ENCODE measurements around the gene PCDH1.

PCDH1 gene

DNA sequence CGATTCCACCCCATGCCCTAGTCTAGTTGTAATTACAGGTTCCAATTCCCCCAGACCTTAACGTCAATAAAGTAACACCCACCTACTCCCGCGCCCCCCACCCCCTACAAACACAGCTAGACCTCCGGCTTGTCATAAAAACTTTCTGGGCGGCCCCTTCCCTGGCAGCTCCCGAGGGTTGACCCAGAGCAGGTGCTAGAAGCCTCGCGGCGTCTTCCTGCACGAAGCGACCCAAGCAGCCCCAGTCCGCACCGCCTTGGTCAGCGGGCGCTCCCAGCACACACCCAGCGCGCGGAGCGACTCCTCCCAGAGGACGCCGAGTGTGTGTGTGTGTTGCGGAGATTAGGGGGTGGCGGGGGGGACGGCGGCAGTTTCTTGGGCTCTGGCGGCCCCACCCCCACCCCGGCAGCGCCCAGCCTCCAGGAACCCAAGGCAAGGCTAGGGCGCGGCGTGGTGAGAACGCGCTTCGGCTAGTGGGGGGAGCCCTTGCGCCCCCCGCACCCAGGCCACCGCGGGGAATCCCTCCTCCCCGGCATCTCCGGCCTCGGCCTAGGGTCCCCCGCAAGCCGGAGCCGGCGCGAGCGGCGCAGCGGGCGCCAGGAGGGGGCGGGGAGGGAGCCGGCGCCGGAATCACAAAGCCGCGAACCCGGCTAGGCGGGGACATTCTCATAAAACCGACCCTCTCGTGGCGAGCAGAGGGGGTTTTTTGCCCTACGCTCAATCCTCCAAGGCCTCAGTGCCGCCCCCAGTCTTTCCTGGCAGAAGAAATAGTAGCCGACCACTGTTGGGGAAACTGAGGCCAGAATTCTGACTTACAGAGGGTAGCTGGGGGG is 2.2 kb downstream of the PCDH1 start:
- no peak for DNase-seq (ENCODE audit: low spot score in 2 of 2)
- Mint-ChIP-seq H3K36me3 (ENCODE audit: insufficient read depth) (no peaks in the 10 kb centered on the region), H3K4me1 (peaks cover 25% of the 10 kb centered on the region), H3K27me3 (peaks cover 86% of the 10 kb centered on the region), H3K9me3 (no peaks in the 10 kb centered on the region), H3K4me3 (peak overlapping the region; percentile 14), H3K27ac (ENCODE audit: low read depth) (no peak overlapping the region)
- ATAC-seq (replicated peaks; ENCODE audit: extremely low read depth, poor library complexity, severe bottlenecking), result no peak

DNA sequence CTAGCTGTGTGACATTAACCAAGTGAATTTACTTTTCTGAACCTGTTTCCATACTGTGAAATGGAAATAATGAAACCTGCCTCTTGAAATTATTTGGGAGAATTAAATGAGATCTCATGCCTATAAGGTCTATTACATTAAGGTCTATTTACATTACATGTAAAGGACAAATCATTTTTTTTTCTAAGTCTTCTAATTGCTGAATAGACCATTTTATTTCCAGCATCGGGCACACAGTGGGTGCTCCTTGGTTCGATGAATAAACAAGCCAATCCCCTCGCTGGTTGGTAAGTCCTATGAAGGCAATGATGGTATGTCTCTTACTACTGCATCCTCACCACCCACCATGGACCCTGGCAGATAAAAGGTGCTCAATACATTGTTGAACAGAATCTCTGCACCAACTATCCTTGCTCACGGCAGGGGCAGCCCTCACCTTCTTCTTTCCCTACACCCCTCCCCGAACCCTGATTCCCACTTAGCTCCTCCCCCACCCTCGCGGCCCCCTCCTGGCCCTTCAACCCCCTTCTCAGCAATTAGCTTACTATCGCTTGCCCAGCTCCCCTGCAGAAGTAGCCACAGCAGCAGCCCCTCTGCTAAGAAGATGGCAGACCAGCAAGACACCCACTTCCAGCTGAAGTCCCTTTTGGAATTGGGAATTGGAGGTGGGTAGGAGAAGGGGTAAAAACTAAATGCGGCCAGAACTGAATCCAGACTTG is 3.0 kb downstream of the PCDH1 start:
- Mint-ChIP-seq H3K27me3 (peaks cover 86% of the 10 kb centered on the region), H3K27ac (ENCODE audit: low read depth) (no peak overlapping the region), H3K9me3 (no peaks in the 10 kb centered on the region), H3K36me3 (ENCODE audit: insufficient read depth) (no peaks in the 10 kb centered on the region), H3K4me3 (peak overlapping the region; percentile 14), H3K4me1 (peaks cover 25% of the 10 kb centered on the region)
- no peak for ATAC-seq (replicated peaks; ENCODE audit: extremely low read depth, poor library complexity, severe bottlenecking)
- DNase-seq (ENCODE audit: low spot score in 2 of 2), result no peak

DNA sequence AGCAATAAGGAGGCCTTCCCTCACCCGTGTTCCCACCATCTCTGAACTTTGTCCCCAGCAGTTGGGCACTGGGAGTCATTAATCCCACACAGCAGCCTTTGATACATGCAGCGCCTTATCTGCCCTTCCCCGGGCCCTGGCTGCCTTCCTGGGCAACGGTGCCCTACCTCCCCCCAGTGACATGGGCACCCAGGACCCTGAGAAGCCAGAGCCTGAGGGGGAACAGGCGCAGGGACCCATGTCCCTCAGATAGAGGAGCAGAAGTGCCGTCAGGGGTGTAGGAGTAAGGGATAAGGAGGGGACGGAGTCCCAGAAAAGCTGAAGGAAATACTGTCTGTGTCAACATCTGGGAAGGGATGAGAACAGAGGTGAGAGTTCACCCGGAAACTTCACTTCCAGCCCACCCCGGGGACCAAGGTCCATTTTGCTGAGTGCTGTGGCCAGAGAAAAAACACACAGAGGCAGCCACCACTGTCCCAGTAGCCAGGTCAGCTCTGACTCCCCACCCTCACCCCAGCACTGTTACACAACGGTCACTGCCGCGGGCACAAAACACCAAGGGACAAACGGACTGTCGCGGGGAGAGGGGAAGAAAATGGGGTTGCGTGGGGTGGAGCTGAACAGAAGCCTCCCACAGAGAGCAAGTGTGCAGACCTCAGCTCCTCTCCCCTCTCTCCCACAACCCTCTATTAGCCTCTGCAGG is 3.8 kb downstream of the PCDH1 start:
- H3K4me3 Mint-ChIP-seq, result no peak overlapping the region
- H3K4me1 Mint-ChIP-seq, result peaks cover 21% of the 10 kb centered on the region
- DNase-seq (ENCODE audit: low spot score in 2 of 2), result no peak
- H3K9me3 Mint-ChIP-seq, result no peaks in the 10 kb centered on the region
- no peaks in the 10 kb centered on the region for H3K36me3 Mint-ChIP-seq (ENCODE audit: insufficient read depth)
- no peak overlapping the region for H3K27ac Mint-ChIP-seq (ENCODE audit: low read depth)
- ATAC-seq (replicated peaks; ENCODE audit: extremely low read depth, poor library complexity, severe bottlenecking), result no peak
- H3K27me3 Mint-ChIP-seq, result peaks cover 86% of the 10 kb centered on the region

DNA sequence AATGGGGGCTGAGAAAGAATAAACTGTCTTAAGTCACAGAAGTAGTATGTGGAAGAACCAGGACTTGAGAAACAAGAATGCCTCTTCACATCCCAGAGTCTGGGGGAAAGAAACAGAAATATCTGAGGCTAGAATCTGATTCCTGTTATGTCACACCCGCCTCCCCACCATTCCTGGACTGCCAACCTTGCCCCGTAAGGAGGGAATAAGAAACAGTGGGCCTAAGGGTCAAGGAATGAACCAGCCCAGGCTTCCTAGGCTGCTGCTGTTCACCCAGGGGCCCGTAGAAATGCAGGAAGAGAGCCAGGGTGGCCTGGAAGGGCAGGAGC is 4.3 kb downstream of the PCDH1 start:
- H3K27me3 Mint-ChIP-seq, result peaks cover 82% of the 10 kb centered on the region
- H3K4me3 Mint-ChIP-seq, result no peak overlapping the region

DNA sequence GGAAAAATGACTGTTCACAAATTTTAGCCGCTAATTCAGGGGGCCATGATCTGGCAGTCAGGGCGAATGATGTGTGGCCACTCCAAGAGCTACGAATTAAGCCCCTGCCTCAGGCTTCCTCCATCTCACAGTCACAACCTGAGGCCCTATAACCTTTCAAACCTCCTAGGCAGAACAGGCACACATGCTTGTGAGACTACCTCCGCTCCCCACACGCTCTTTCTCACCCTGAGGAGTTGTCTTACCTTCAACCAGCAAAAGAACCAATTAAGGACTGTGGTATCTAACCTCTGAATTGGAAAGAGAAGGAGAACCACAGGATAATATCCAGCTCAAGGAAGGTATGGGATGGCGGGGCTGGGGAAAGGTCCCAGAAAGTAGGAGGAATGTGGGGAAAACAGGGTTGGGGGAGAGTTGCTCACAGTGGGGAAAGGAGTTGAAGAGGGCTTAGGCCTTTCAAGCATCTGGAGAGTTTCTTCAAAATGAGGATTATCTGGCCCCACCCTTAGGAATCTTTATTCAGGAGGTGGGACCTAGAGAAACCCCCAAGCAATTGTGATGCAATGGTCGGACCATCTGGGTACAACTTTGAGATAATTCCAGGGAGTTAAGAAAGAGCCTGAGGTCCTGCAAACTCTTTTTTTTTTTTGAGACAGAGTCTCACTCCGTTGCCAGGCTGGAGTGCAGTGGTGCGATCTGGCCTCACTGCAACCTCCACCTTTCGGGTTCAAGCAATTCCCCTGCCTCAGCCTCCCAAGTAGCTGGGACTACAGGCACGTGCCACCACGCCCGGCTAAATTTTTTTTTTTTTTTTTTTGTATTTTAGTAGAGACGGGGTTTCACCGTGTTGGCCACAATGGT is 5.5 kb downstream of the PCDH1 start:
- Mint-ChIP-seq H3K27me3 (peaks cover 76% of the 10 kb centered on the region), H3K4me3 (no peak overlapping the region), H3K36me3 (ENCODE audit: insufficient read depth) (no peaks in the 10 kb centered on the region), H3K4me1 (peaks cover 10% of the 10 kb centered on the region), H3K27ac (ENCODE audit: low read depth) (no peak overlapping the region), H3K9me3 (no peaks in the 10 kb centered on the region)
- no peak for ATAC-seq (replicated peaks; ENCODE audit: extremely low read depth, poor library complexity, severe bottlenecking)
- DNase-seq (ENCODE audit: low spot score in 2 of 2), result no peak

More for the DNA sequence above, 4.3 kb downstream of the PCDH1 start:
- no peak for ATAC-seq (replicated peaks; ENCODE audit: extremely low read depth, poor library complexity, severe bottlenecking)
- DNase-seq (ENCODE audit: low spot score in 2 of 2), result no peak
- Mint-ChIP-seq H3K36me3 (ENCODE audit: insufficient read depth) (no peaks in the 10 kb centered on the region), H3K27ac (ENCODE audit: low read depth) (no peak overlapping the region), H3K4me1 (peaks cover 16% of the 10 kb centered on the region), H3K9me3 (no peaks in the 10 kb centered on the region)

DNA sequence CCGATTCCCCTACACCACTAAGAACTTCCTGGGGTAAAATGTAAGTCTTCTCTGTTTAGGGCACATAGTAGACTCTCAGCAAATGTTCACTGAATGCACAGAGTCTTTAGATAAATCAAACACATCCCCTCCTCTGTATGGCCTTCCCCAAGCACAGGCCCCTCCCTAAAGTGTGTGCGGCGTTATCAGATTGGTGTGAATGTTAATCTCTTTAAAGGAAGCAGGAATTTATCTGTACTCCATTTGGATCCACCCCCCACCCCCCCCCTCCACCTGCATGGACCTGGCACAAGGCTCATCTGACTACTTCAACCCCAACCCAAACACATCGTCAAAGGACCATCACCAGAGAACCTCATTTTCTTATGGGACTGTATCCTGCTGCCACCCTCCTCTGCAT is 6.3 kb downstream of the PCDH1 start:
- no peaks in the 10 kb centered on the region for H3K9me3 Mint-ChIP-seq
- peaks cover 3% of the 10 kb centered on the region for H3K4me1 Mint-ChIP-seq
- DNase-seq (ENCODE audit: low spot score in 2 of 2), result no peak
- H3K4me3 Mint-ChIP-seq, result no peak overlapping the region
- ATAC-seq (replicated peaks; ENCODE audit: extremely low read depth, poor library complexity, severe bottlenecking), result no peak
- no peaks in the 10 kb centered on the region for H3K36me3 Mint-ChIP-seq (ENCODE audit: insufficient read depth)
- no peak overlapping the region for H3K27ac Mint-ChIP-seq (ENCODE audit: low read depth)
- H3K27me3 Mint-ChIP-seq, result peaks cover 68% of the 10 kb centered on the region

DNA sequence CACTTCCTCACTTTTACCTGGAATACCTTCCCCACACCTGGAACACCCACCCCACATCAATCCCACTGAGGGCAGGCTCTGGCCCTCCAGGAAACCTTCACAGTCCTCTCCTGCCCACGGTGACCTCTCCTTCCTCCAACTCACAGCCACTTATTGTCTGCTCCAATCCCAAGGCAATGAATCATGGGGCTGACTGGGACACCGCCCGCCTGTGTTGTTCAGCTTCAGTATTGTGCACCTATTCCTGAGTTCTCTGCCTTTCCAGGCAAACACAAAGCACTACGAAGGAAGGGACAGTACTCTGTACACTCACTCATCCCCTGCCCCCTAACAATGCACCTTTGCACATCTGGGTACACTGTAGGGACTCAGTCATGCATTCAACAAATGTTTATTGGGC is 7.3 kb downstream of the PCDH1 start:
- H3K27me3 Mint-ChIP-seq, result peaks cover 64% of the 10 kb centered on the region
- no peak overlapping the region for H3K4me3 Mint-ChIP-seq
- H3K4me1 Mint-ChIP-seq, result no peaks in the 10 kb centered on the region
- ATAC-seq (replicated peaks; ENCODE audit: extremely low read depth, poor library complexity, severe bottlenecking) (no peak), DNase-seq (ENCODE audit: low spot score in 2 of 2) (no peak)
- H3K36me3 Mint-ChIP-seq (ENCODE audit: insufficient read depth), result no peaks in the 10 kb centered on the region
- H3K9me3 Mint-ChIP-seq, result no peaks in the 10 kb centered on the region
- no peak overlapping the region for H3K27ac Mint-ChIP-seq (ENCODE audit: low read depth)

DNA sequence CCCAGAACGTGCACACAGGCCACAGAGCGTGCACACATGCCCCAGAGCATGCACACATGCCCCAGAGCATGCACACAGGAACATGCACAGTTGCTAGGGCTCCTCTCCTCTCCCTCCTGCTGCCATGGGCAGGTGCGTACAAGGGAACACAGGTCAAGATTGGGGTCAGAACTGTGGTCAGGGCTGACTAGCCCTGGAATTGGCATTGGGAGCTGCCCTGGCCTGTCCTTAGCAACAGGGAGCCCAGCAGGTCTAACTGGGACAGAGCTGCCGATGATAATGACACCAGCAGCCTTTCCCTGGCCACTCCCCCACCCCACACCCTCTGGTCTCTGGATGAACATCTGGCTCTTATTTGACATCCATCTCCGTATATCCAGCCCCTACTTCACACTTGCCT is 8.0 kb downstream of the PCDH1 start:
- no peaks in the 10 kb centered on the region for H3K4me1 Mint-ChIP-seq
- no peaks in the 10 kb centered on the region for H3K36me3 Mint-ChIP-seq (ENCODE audit: insufficient read depth)
- no peak overlapping the region for H3K27ac Mint-ChIP-seq (ENCODE audit: low read depth)
- no peak overlapping the region for H3K4me3 Mint-ChIP-seq
- no peaks in the 10 kb centered on the region for H3K9me3 Mint-ChIP-seq
- peaks cover 58% of the 10 kb centered on the region for H3K27me3 Mint-ChIP-seq
- ATAC-seq (replicated peaks; ENCODE audit: extremely low read depth, poor library complexity, severe bottlenecking) (no peak), DNase-seq (ENCODE audit: low spot score in 2 of 2) (no peak)

DNA sequence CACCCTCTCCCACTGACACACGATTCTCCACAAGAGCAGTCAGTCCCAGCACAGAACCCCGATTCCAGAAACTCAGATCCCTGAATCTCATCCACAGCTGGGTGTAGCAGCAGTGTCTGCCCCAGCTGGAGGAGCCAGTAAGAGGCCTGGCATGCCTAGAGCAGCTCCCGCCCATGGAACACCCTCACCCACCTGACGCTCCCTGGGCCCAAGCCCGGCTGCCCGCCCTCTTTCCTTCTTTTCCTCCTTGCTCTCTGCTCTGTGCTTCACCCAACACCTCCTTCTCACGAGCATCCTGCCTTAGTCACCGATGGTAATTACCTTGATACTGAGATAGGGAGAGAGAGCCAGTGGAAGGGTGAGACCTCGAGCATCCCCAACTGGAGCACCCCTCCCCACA is 8.7 kb downstream of the PCDH1 start:
- no peaks in the 10 kb centered on the region for H3K4me1 Mint-ChIP-seq
- H3K36me3 Mint-ChIP-seq (ENCODE audit: insufficient read depth), result no peaks in the 10 kb centered on the region
- DNase-seq (ENCODE audit: low spot score in 2 of 2) (no peak), ATAC-seq (replicated peaks; ENCODE audit: extremely low read depth, poor library complexity, severe bottlenecking) (no peak)
- no peak overlapping the region for H3K4me3 Mint-ChIP-seq
- H3K27me3 Mint-ChIP-seq, result peaks cover 51% of the 10 kb centered on the region
- no peak overlapping the region for H3K27ac Mint-ChIP-seq (ENCODE audit: low read depth)
- no peaks in the 10 kb centered on the region for H3K9me3 Mint-ChIP-seq

DNA sequence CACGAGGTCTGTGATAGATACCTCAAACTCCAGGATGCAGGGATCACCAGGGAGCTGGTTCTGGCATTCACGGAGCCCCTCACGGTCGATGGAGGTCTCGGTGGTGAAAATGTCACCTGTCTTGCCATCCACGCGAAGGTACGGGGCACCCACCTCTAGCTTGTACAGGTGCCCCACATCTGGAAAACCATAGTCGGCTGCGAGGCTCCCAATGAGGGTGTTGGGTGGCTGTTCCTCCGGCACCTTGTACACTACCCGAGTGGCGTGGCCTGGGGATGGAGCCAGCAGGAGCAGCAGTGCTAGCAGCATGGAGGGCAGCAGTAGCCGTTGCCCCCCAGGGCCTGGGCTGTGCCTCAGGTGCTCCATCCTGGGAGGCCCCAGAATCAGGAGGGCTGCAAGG is 9.2 kb downstream of the PCDH1 start:
- Mint-ChIP-seq H3K27ac (ENCODE audit: low read depth) (no peak overlapping the region), H3K36me3 (ENCODE audit: insufficient read depth) (no peaks in the 10 kb centered on the region), H3K9me3 (no peaks in the 10 kb centered on the region), H3K27me3 (peaks cover 46% of the 10 kb centered on the region), H3K4me3 (no peak overlapping the region), H3K4me1 (no peaks in the 10 kb centered on the region)
- ATAC-seq (replicated peaks; ENCODE audit: extremely low read depth, poor library complexity, severe bottlenecking), result no peak
- no peak for DNase-seq (ENCODE audit: low spot score in 2 of 2)

DNA sequence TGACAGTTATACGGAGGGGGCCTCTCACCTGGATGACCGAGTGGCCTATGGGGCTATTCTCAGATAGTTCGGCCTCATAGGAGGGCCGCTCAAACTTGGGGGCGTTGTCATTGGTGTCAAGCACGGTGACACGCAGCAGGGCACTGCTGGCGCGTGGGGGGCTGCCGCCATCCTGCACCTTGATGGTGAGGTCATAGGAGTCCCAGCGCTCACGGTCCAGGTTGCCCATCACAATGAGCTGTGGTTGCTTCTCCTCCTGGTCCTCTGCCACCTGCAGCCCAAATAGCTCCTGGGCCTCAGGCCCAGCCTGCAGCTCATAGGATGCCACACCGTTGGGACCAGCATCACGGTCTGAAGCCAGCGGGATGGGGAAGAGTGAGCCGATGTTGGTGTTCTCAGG is 9.7 kb downstream of the PCDH1 start:
- ATAC-seq (replicated peaks; ENCODE audit: extremely low read depth, poor library complexity, severe bottlenecking), result no peak

DNA sequence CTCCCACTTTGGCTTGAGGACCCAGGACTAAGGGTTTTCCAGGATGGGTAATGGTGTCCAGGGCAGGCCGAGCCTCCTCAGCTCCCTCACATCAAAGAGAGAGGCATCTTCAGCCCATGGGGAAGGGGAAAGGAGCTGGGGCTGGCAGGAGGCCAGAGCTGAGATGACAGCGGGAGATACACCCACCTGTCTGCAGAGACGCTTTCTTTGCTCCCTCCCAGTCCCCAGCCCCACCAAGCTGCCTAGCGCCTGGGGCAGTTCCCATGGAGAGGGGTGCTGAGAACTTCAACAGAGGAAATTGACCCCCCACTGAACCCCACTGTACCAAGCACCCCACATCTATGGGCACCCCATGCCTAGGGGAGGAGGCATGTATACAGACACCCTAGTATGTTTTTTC is 10.6 kb downstream of the PCDH1 start:
- Mint-ChIP-seq H3K36me3 (ENCODE audit: insufficient read depth) (no peaks in the 10 kb centered on the region), H3K4me1 (no peaks in the 10 kb centered on the region), H3K27ac (ENCODE audit: low read depth) (no peak overlapping the region), H3K27me3 (peaks cover 34% of the 10 kb centered on the region), H3K9me3 (no peaks in the 10 kb centered on the region), H3K4me3 (no peak overlapping the region)
- DNase-seq (ENCODE audit: low spot score in 2 of 2), result no peak
- ATAC-seq (replicated peaks; ENCODE audit: extremely low read depth, poor library complexity, severe bottlenecking), result no peak

More for the DNA sequence above, 9.7 kb downstream of the PCDH1 start:
- Mint-ChIP-seq H3K4me1 (no peaks in the 10 kb centered on the region), H3K27me3 (peaks cover 41% of the 10 kb centered on the region), H3K36me3 (ENCODE audit: insufficient read depth) (no peaks in the 10 kb centered on the region), H3K4me3 (no peak overlapping the region), H3K9me3 (no peaks in the 10 kb centered on the region), H3K27ac (ENCODE audit: low read depth) (no peak overlapping the region)
- no peak for DNase-seq (ENCODE audit: low spot score in 2 of 2)
